Measurements from ENCODE around the gene LRRC75A.

The LRRC75A gene

DNA sequence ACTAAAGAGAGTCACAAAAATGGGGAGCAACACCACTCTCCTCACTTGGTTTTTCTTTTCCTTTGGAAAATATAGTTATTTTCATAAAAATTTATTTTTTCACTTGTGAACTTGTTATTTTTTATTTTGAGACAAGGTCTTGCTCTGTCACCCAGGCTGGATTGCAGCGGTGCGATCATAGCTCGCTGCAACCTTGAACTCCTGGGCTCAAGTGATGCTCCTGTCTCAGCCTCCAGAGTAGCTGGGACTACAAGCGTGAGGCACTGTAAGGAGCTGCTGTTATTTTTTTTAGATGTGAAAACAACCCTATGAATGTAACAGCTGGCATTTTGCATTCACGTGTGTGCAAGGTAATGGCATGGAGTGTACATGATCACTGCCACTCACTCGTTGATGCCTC, 24.9 kb downstream of the LRRC75A start:
- TF ChIP-seq, protein P1, sequence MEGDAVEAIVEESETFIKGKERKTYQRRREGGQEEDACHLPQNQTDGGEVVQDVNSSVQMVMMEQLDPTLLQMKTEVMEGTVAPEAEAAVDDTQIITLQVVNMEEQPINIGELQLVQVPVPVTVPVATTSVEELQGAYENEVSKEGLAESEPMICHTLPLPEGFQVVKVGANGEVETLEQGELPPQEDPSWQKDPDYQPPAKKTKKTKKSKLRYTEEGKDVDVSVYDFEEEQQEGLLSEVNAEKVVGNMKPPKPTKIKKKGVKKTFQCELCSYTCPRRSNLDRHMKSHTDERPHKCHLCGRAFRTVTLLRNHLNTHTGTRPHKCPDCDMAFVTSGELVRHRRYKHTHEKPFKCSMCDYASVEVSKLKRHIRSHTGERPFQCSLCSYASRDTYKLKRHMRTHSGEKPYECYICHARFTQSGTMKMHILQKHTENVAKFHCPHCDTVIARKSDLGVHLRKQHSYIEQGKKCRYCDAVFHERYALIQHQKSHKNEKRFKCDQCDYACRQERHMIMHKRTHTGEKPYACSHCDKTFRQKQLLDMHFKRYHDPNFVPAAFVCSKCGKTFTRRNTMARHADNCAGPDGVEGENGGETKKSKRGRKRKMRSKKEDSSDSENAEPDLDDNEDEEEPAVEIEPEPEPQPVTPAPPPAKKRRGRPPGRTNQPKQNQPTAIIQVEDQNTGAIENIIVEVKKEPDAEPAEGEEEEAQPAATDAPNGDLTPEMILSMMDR (IDR thresholded peaks at IDR 0.05; ENCODE audit: low read depth, low read length, missing control alignments): no peak
- no peak for DNase-seq (ENCODE audit: low read depth)
- H3K4me3 ChIP-seq (ENCODE audit: low read depth, low read length): no peak overlapping the region

DNA sequence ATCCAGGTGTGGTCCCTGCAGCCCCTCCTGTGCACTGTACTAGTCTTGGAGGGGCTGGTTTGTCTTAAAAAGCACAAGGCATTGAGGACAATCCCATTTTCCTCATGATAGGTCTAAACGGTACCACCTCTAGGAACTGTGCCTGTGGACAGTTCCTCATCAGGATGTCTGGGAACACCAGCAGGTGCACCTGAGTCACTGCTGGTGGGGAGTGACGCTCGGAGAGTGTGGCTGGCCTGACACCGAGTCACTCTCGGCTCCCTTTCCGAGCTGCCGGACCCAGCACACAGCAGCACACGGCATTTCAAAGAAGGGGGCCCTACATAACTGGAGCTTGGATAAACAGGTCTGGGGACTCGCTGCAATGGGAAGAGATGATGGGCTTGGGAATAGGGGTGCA, 25.6 kb downstream of the LRRC75A start:
- TF ChIP-seq, protein P1 (IDR thresholded peaks at IDR 0.05; ENCODE audit: low read depth, low read length, missing control alignments): no peak
- DNase-seq (ENCODE audit: low read depth): no peak
- no peak overlapping the region for H3K4me3 ChIP-seq (ENCODE audit: low read depth, low read length)

DNA sequence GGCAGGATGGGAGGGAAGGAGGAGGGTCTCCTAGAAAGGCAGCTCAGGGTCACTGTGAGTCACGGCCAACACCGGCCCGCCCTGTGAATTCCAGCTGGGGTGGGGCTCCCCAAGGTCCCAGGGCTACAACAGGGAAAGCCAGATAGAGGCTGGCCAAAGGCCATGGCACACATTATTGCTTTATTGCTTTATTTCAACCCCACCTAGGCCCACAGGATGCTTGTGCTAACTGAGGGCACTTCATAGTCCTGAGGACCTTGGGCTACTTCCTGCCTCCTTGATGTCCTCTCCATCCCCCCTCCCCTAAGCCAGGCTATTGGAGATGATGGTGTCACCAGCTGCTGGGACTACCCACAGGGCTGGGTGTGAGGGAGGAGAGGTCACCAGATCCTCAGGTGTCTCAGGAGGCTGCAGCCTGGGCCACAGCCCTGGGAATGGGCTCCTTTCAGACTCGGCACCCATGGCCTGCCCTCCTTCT, 26.1 kb downstream of the LRRC75A start:
- no peak for DNase-seq (ENCODE audit: low read depth)
- TF ChIP-seq, protein P1 (IDR thresholded peaks at IDR 0.05; ENCODE audit: low read depth, low read length, missing control alignments): no peak
- no peak overlapping the region for H3K4me3 ChIP-seq (ENCODE audit: low read depth, low read length)

DNA sequence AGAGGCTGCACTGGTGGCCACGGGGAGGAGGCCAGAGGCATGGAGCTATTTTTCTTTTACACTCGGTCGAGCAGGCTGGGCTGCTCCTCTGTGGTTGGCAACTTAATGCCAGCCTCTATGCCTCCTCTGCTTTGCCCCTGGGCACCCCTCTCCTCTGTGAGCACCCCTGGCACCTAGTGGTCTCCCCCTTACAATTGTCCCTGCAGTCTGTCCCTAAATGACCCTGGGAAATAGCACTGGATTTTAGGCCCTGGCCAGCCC, 27.0 kb downstream of the LRRC75A start:
- H3K4me3 ChIP-seq (ENCODE audit: low read depth, low read length): no peak overlapping the region
- DNase-seq (ENCODE audit: low read depth): no peak
- TF ChIP-seq, protein P1 (IDR thresholded peaks at IDR 0.05; ENCODE audit: low read depth, low read length, missing control alignments): no peak

DNA sequence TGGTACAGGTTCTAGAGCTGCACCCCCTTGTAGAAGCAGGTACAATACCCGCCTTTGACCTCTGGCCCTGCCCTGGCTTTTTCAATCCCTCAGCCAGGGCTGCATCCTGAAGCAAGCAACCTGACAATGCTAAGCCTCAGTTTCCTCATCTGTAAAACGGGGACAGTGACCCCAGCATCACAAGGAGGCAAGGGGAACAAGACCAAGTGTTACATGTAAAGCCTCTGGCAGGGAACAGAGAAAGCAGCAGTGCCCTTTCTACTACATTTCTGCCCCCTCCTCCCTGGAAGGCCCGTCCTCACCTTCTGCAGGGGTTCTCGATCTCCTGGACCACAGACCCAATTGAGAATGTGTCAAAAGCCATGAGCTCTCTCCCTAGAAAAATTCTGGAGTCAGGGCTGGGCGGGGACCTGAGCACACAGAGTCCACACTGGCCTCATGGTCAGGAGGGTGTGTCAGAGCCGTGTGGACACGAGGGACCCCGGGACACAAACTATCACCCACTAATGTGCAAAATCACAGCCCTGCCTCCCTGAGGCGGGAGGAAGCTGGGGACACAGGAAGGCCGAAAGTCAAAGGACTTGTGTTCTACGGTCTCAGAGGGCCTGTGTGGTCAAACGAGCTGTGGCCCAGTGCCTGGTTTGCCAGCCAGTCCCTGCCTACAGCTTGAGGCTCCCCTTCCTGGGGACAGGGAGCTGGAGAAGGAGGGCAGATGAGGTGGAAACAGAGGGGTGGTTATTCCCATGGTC, 27.5 kb downstream of the LRRC75A start:
- TF ChIP-seq, protein P1 (IDR thresholded peaks at IDR 0.05; ENCODE audit: low read depth, low read length, missing control alignments): no peak
- DNase-seq (ENCODE audit: low read depth): no peak
- no peak overlapping the region for H3K4me3 ChIP-seq (ENCODE audit: low read depth, low read length)

DNA sequence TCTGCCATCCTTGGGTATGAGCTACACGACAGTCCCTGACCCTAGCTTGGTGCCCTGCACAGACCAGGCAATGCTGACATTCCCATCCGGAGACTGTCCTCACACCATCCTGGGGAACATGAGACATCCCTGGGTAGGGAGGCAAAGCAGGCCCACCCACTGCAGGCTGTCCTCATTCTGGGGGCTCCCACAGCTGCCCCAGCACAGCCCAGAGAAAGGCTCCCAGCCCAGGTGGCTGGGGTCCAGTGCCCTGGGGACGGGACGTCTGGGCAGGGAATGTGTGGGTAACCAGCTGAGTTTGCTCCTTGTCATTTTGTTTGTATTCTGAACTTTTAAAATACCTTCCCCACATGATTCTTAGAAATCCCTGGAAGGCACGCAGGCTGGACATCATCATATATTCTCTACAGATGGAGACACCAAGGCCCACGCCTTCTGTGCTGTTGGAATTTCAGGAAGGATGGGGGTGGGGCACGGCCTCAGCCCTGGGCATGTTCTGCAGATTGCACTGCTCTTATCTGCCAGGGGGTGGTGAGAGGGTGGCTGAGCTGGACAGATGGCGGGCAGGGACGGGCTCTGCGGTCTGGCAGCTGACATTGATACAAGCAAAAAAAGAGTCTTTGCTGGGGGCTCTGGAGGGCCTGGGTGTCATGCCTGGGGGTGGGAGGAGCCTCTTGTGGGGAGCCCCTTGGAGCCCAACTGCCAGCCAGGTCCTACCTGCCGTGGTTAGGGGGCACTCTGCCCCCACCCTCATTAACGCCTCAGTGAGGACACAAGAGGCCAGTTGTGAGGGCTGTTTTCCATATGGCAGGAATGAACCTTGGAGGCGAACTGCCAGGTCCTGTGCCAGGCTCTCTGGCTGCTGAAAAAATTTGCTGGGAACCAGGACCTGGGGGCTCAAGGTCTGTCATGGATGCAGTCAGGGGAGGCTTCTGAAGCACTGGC, 28.4 kb downstream of the LRRC75A start:
- DNase-seq (ENCODE audit: low read depth): no peak
- no peak overlapping the region for H3K4me3 ChIP-seq (ENCODE audit: low read depth, low read length)
- TF ChIP-seq, protein P1 (IDR thresholded peaks at IDR 0.05; ENCODE audit: low read depth, low read length, missing control alignments): no peak

All from GM12864 (cell line).